ENCODE data around the gene SYNJ1. TPM values are rescaled to one million over a fixed set of nuclear protein-coding genes. Genes with fewer than 3 reads are reported as not detected.

The SYNJ1 gene
- total and polyA plus RNA-seq, 9 of the 15 experiments (the other 6 are each of a cell fraction or from before 2014, with no cell fraction given), result 2.4 to 10.6 (median 5.6) TPM

DNA sequence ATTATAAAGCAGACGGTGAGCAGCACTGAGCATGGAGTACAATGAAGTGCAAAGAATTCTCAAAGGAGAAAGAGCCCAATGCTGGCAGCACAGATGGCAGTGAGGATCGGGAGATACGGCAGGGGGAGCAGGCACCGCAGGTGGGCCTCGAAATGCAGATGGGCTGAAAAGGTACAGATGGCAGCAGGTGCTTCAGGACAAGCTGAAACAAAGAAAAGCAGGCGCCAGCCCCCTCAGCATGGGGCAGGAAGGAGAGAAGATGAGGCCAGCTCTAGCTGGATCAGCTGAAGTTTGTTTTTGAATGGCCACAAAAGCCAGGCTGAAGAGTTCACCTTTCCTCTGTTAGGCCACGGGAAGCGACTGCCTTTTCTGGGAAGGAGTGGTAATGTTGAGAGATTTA, 123.3 kb downstream of the SYNJ1 start (continued):
- no peak for TF ChIP-seq PCBP1 (IDR thresholded peaks at IDR 0.05; ENCODE audit: low read depth, low read length, poor library complexity, severe bottlenecking)
- no peak for TF ChIP-seq TAF15 (IDR thresholded peaks at IDR 0.05; ENCODE audit: low read depth, low read length)
- TF ChIP-seq, protein P1, sequence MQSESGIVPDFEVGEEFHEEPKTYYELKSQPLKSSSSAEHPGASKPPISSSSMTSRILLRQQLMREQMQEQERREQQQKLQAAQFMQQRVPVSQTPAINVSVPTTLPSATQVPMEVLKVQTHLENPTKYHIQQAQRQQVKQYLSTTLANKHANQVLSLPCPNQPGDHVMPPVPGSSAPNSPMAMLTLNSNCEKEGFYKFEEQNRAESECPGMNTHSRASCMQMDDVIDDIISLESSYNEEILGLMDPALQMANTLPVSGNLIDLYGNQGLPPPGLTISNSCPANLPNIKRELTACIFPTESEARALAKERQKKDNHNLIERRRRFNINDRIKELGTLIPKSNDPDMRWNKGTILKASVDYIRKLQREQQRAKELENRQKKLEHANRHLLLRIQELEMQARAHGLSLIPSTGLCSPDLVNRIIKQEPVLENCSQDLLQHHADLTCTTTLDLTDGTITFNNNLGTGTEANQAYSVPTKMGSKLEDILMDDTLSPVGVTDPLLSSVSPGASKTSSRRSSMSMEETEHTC (IDR thresholded peaks at IDR 0.05), result no peak
- TF ChIP-seq, protein P2, sequence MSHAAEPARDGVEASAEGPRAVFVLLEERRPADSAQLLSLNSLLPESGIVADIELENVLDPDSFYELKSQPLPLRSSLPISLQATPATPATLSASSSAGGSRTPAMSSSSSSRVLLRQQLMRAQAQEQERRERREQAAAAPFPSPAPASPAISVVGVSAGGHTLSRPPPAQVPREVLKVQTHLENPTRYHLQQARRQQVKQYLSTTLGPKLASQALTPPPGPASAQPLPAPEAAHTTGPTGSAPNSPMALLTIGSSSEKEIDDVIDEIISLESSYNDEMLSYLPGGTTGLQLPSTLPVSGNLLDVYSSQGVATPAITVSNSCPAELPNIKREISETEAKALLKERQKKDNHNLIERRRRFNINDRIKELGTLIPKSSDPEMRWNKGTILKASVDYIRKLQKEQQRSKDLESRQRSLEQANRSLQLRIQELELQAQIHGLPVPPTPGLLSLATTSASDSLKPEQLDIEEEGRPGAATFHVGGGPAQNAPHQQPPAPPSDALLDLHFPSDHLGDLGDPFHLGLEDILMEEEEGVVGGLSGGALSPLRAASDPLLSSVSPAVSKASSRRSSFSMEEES (CRISPR knock-in tag; IDR thresholded peaks at IDR 0.05), result no peak
- TF ChIP-seq SREBF2 (CRISPR knock-in tag; IDR thresholded peaks at IDR 0.05), result no peak
- TF ChIP-seq TAF9B (IDR thresholded peaks at IDR 0.05; ENCODE audit: partially characterized antibody), result no peak
- TF ChIP-seq, protein P3, sequence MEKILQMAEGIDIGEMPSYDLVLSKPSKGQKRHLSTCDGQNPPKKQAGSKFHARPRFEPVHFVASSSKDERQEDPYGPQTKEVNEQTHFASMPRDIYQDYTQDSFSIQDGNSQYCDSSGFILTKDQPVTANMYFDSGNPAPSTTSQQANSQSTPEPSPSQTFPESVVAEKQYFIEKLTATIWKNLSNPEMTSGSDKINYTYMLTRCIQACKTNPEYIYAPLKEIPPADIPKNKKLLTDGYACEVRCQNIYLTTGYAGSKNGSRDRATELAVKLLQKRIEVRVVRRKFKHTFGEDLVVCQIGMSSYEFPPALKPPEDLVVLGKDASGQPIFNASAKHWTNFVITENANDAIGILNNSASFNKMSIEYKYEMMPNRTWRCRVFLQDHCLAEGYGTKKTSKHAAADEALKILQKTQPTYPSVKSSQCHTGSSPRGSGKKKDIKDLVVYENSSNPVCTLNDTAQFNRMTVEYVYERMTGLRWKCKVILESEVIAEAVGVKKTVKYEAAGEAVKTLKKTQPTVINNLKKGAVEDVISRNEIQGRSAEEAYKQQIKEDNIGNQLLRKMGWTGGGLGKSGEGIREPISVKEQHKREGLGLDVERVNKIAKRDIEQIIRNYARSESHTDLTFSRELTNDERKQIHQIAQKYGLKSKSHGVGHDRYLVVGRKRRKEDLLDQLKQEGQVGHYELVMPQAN (IDR thresholded peaks at IDR 0.05; ENCODE audit: borderline replicate concordance), result no peak

All from K562 (cell line).